ENCODE data around the gene THSD4. TPM values are rescaled to one million over a fixed set of nuclear protein-coding genes. Genes with fewer than 3 reads are reported as not detected.

The THSD4 gene
- polyA plus RNA-seq, 2 of the 4 experiments (the other 2 are of a cell fraction) = 15.8 to 40.7 TPM

- no peak for TF ChIP-seq REST (IDR thresholded peaks at IDR 0.05)
- TF ChIP-seq CEBPB (IDR thresholded peaks at IDR 0.05) = no peak
- TF ChIP-seq EP300 (IDR thresholded peaks at IDR 0.05) = no peak
- no peak for TF ChIP-seq KDM5A (IDR thresholded peaks at IDR 0.05)
- TF ChIP-seq HOXB13 (CRISPR knock-in tag; IDR thresholded peaks at IDR 0.05; ENCODE audit: low read depth) = no peak
Observed at GRCh38 chr15:71600237-71600636, 485.0 kb downstream of the THSD4 start (continued).

- Histone ChIP-seq H3K27ac (peak overlapping the region in 1 of 2 experiments; percentile 13; a peak in 2 of 6 replicates), H3K4me1 (peaks cover 39% of the 10 kb centered on the region), H3K4me3 (no peak overlapping the region), H3K4me2 (no peak overlapping the region), H3K9me3 (no peaks in the 10 kb centered on the region)
- TF ChIP-seq NR3C1 (IDR thresholded peaks at IDR 0.05) (no peak), CHD4 (IDR thresholded peaks at IDR 0.05; ENCODE audit: borderline replicate concordance) (no peak), FOXS1 (CRISPR knock-in tag; IDR thresholded peaks at IDR 0.05) (no peak), HEYL (CRISPR knock-in tag; IDR thresholded peaks at IDR 0.05) (no peak), FOSB (CRISPR knock-in tag; IDR thresholded peaks at IDR 0.05) (no peak), CBX8 (IDR thresholded peaks at IDR 0.05) (no peak), RAD21 (conservative IDR thresholded peaks at IDR 0.05 in 1 of 2, IDR thresholded peaks at IDR 0.05 in 1 of 2) (no peak), TP53 (CRISPR knock-in tag; IDR thresholded peaks at IDR 0.05) (no peak)
- ChIA-PET CTCF (interaction anchor here (0.7 to 1.6 kb wide), 2 partner anchors 25 to 40 kb away, joined by 3 read pairs; no protein-coding TSS in a partner anchor), POLR2A (interaction anchor here (0.9 kb wide), 1 partner anchor 18 kb away, joined by 5 read pairs; no protein-coding TSS in a partner anchor)
- 84% methylated on average over 8 of the region's 8 CpGs for WGBS (ENCODE audit: missing lambda C conversion rate)
- DNase-seq (ENCODE audit: low read depth in 1 of 2, low spot score in 1 of 2) (no peak), FAIRE-seq (peak; percentile 49), ATAC-seq (no peak)
Observed at GRCh38 chr15:71601038-71601834, 486.0 kb downstream of the THSD4 start.

GRCh38 chr15:71603379-71603778 lies 488.1 kb downstream of the THSD4 start:
- ATAC-seq (no peak), FAIRE-seq (no peak), DNase-seq (ENCODE audit: low read depth in 1 of 2, low spot score in 1 of 2) (no peak)
- no peaks in the 10 kb centered on the region for H3K9me3 ChIP-seq
- WGBS (ENCODE audit: missing lambda C conversion rate) = 52% methylated on average over 7 of the region's 7 CpGs
- H3K4me2 ChIP-seq = no peak overlapping the region
- TF ChIP-seq EHMT2 (IDR thresholded peaks at IDR 0.05; ENCODE audit: low read depth) = no peak
- TF ChIP-seq EHF (CRISPR knock-in tag; IDR thresholded peaks at IDR 0.05) = no peak
- no peak for TF ChIP-seq GATA3 (IDR thresholded peaks at IDR 0.05; ENCODE audit: borderline replicate concordance)
- no peak for TF ChIP-seq SMC3 (IDR thresholded peaks at IDR 0.05)
- no peak for TF ChIP-seq CBX8 (IDR thresholded peaks at IDR 0.05)
- no peak for TF ChIP-seq CTCF (IDR thresholded peaks at IDR 0.05)
- no peak for TF ChIP-seq EP300 (IDR thresholded peaks at IDR 0.05)
- no peak for TF ChIP-seq ATOH8 (CRISPR knock-in tag; IDR thresholded peaks at IDR 0.05; ENCODE audit: low read depth)
- no peak for TF ChIP-seq E2F6 (IDR thresholded peaks at IDR 0.05; ENCODE audit: borderline replicate concordance, low read depth)
- TF ChIP-seq CBX2 (IDR thresholded peaks at IDR 0.05; ENCODE audit: borderline replicate concordance, low read depth) = no peak
- no peak for TF ChIP-seq CEBPB (IDR thresholded peaks at IDR 0.05)
- TF ChIP-seq HOXB5 (CRISPR knock-in tag; IDR thresholded peaks at IDR 0.05) = no peak
- TF ChIP-seq NPAS2 (CRISPR knock-in tag; IDR thresholded peaks at IDR 0.05; ENCODE audit: borderline replicate concordance) = no peak
- no peak overlapping the region for H3K4me3 ChIP-seq
- H3K4me1 ChIP-seq = peaks cover 27% of the 10 kb centered on the region
- H3K27ac ChIP-seq = no peak overlapping the region
- ChIA-PET POLR2A (no interaction called here), CTCF (interaction anchor here (1.6 kb wide), 1 partner anchor 27 kb away, joined by 3 read pairs; no protein-coding TSS in a partner anchor)

All from A549 (cell line).